AG04449 (cell line): ENCODE measurements around the gene PTPN2.
"Not testable (repeated sequence)": the region's sequence is repeated elsewhere in the genome, so short reads cannot be mapped to it uniquely, and the experiment has no call there.

Source experiments
- CTCF ChIA-PET: fragments of 350-600 bp; formaldehyde crosslinking; extraction: SDS; loops from one replicate; lab custom pipeline; 2021; ENCODE audit warnings: antibody characterized with exemption; lab: Yijun Ruan, JAX
- POLR2A ChIA-PET: fragments of 400-600, 350-600 bp; formaldehyde crosslinking; extraction: SDS; loops from one replicate; lab custom pipeline; 2020; ENCODE audit warnings: antibody characterized with exemption, inconsistent platforms; lab: Yijun Ruan, JAX
- DNase-seq: peaks from one replicate; pipeline ENCODE4 v3.0.0-alpha.2; 2010; ENCODE audit warnings: low read depth, low spot score
- H3K4me3 ChIP-seq: 2 replicates; pipeline ENCODE4 v1.5.1; 2011; ENCODE audit warnings: low read depth, mild to moderate bottlenecking, control low read depth, low read length
- CTCF ChIP-seq: IDR thresholded peaks from one replicate; pipeline ENCODE4 v1.5.1; 2011; ENCODE audit warnings: mild to moderate bottlenecking, moderate library complexity, low read length, control low read depth, inconsistent platforms; ENCODE audit not compliant: insufficient read depth; ENCODE audit errors: missing control alignments

Gene PTPN2

GRCh38 chr18:12904012-12904516 is 20.0 kb upstream of the PTPN2 start:
- POLR2A ChIA-PET, result no interaction called here
- H3K4me3 ChIP-seq, result no peak overlapping the region
- no peak for TF ChIP-seq CTCF
- CTCF ChIA-PET, result interaction anchor here (1.2 to 8.0 kb wide), 4 partner anchors 11 to 159 kb away, joined by 3 to 82 read pairs (median 12); no protein-coding TSS in a partner anchor
- no peak for DNase-seq

GRCh38 chr18:12901208-12901607 is 17.2 kb upstream of the PTPN2 start:
- CTCF ChIA-PET, result interaction anchor here (1.6 kb wide), 1 partner anchor 10 kb away, joined by 4 read pairs; no protein-coding TSS in a partner anchor
- H3K4me3 ChIP-seq, DNase-seq, POLR2A ChIA-PET: not testable (repeated sequence)

GRCh38 chr18:12896784-12897333 is 12.8 kb upstream of the PTPN2 start:
- CTCF ChIA-PET, result interaction anchor here (1.3 to 7.0 kb wide), 4 partner anchors 8 to 170 kb away, joined by 4 to 93 read pairs (median 10); no protein-coding TSS in a partner anchor
- POLR2A ChIA-PET, result not testable (repeated sequence)

GRCh38 chr18:12895626-12896025 is 11.6 kb upstream of the PTPN2 start:
- CTCF ChIA-PET, result interaction anchor here (0.9 to 15.7 kb wide), 7 partner anchors 10 to 169 kb away, joined by 3 to 324 read pairs (median 7); partner anchors contain the start of gene PTPN2
- POLR2A ChIA-PET, result interaction anchor here (0.6 to 0.9 kb wide), 2 partner anchors 12 to 147 kb away, joined by 3 to 6 read pairs; partner anchors contain the start of gene PTPN2
- TF ChIP-seq CTCF, result no peak
- DNase-seq, result no peak
- H3K4me3 ChIP-seq, result no peak overlapping the region

More at GRCh38 chr18:12896784-12897333, 12.8 kb upstream of the PTPN2 start:
- DNase-seq, H3K4me3 ChIP-seq: not testable (repeated sequence)

- no peak for DNase-seq
- ChIA-PET CTCF (interaction anchor here (0.9 to 15.7 kb wide), 9 partner anchors 10 to 168 kb away, joined by 3 to 324 read pairs (median 5); partner anchors contain the start of gene PTPN2), POLR2A (interaction anchor here (0.6 to 0.9 kb wide), 2 partner anchors 11 to 146 kb away, joined by 3 to 6 read pairs; partner anchors contain the start of gene PTPN2)
- H3K4me3 ChIP-seq, result no peak overlapping the region
- TF ChIP-seq CTCF, result no peak
Observed at GRCh38 chr18:12895014-12895413, 11.0 kb upstream of the PTPN2 start.

GRCh38 chr18:12891561-12891960 is 7.5 kb upstream of the PTPN2 start:
- H3K4me3 ChIP-seq, result no peak overlapping the region
- DNase-seq, result no peak
- no peak for TF ChIP-seq CTCF
- ChIA-PET POLR2A (no interaction called here), CTCF (interaction anchor here (1.0 to 15.7 kb wide), 10 partner anchors 9 to 165 kb away, joined by 3 to 324 read pairs (median 6); no protein-coding TSS in a partner anchor)

- CTCF ChIA-PET, result interaction anchor here (1.0 to 15.7 kb wide), 10 partner anchors 10 to 164 kb away, joined by 3 to 324 read pairs (median 6); no protein-coding TSS in a partner anchor
- no peak for DNase-seq
- no peak overlapping the region for H3K4me3 ChIP-seq
- POLR2A ChIA-PET, result no interaction called here
- no peak for TF ChIP-seq CTCF
Observed at GRCh38 chr18:12890964-12891363, 6.9 kb upstream of the PTPN2 start.
